ENCODE measurements around the gene SPDYE6.
"Not testable (repeated sequence)": the region's sequence is repeated elsewhere in the genome, so short reads cannot be mapped to it uniquely, and the experiment has no call there.

The SPDYE6 gene

GRCh38 chr7:102318482-102318971 is 37.7 kb downstream of the SPDYE6 start:
- no peak for DNase-seq (ENCODE audit: low read depth, low spot score)

DNA sequence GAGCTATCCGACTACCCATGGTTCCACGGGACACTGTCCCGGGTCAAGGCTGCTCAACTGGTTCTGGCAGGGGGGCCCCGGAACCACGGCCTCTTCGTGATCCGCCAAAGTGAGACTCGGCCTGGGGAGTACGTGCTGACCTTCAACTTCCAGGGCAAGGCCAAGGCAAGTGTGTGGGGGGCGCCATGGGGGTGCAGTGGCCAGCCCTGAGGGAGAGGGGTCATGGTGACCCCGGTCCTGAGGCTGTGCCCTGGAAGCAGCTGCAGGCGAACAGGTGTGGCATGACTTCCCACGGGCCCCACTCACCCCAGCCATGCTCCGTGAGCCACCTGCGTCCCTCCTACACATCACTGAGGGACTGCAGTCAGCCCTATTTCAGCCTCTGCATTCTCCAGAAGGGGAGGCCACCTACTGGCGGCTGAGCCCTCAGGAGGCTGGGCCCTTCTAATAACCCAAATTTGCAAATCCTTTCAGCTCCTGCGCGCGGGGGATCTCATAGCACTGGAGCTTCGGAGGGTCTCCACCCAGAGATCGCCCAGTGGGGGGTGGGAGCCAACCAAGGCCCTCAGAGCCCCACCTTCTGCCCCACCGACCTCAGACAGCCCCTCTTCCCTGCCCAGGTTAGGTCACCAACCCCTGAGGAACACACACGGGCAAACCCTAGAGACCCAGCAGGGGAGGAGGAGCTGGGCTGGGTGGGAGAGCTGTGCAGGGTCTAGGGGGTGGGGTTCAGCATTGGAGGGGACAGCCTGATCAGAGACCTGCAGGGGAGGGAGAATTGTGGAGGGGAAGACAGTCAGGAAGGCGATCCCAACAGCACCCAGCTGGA is 38.8 kb downstream of the SPDYE6 start:
- DNase-seq (ENCODE audit: low read depth, low spot score), result no peak

DNA sequence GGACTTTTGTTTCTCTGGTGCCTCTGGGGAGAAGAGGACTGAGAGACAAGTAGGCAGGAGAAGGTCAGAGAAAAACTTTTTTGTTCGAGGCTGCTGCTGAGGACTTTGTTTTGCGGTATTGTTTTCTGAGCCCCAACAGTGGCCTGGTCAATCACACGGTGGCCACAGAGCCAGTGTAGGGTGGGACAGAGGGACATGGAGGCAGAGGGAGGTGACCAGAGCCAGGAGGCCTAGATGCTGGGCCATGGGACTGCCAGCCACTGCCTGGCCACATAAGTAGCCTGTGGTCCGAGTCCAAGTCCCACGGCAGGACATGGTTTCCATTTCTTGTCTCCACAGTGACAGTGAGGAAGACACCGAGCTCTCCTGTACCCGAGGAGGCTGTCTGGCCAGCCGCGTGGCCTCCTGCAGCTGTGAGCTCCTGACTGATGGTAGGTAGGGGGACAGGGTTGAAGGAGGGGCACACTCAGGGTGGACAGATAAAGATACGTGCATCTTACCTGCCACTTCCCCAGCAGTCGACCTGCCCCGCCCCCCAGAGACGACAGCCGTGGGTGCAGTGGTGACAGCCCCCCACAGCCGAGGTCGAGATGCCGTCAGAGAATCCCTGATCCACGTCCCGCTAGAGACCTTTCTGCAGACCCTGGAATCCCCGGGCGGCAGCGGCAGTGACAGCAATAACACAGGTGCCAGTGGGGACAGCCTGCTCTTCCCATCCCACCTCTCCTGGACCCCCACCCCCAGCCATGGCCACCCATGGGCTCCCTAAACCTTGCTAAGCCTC is 42.1 kb downstream of the SPDYE6 start:
- DNase-seq (ENCODE audit: low read depth, low spot score), result no peak

DNA sequence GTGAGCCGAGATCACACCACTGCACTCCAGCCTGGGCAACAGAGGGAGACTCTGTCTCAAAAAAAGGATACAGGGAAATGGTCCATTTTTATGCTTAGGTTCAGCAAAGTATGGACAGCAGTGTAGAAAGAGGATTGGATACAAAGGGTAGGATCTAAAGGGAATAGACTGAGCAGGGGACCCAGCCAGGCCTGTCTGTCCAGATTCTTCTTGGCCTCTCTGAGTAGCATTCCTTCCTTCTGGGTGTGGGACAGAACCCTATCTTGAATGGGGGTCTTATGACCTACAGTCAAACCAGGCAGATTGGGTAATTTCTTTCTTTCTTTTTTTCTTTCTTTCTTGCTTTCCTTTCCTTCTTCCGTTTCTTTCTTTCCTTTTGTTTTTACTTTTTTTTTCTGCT is 43.9 kb downstream of the SPDYE6 start:
- no peak for DNase-seq (ENCODE audit: low read depth, low spot score)

GRCh38 chr7:102310414-102310815 is 45.8 kb downstream of the SPDYE6 start:
- no peak for DNase-seq (ENCODE audit: low read depth, low spot score)

GRCh38 chr7:102306916-102307677 is 49.1 kb downstream of the SPDYE6 start:
- no peak for DNase-seq (ENCODE audit: low read depth, low spot score)

DNA sequence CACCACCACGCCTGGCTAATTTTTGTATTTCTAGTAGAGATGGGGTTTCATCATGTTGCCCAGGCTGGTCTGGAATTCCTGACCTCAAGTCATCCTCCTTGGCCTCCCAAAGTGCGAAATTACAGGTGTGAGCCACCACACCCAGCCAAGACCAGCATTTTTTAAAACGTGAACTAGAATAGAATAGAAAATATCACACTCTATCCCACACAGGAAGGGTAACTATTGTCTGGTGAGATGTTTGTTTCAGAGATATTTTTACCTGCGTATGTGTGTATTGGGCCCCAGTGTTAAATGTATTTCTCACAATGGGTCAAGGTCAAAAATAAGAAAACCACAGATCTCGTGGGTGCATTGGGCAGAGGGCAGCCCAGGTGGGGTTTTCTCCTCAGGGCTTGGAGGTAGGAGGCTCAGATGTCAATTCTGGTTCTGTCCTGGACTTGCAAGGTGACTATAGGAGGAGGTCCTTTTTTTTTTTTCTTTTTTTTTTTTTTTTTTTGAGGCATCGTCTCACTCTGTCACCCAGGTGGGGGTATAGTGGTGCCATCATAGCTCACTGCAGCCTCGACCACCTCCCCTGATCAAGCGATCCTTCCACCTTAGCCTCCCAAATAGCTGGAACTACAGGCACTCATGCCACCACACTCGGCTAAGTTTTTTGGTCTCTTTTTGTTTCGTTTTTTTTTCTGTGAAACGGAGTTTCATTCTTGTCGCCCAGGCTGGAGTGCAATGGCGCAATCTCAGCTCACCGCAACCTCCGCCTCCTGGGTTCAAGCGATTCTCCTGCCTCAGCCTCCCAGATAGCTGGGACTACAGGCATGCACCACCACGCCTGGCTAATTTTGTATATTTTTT is 50.6 kb downstream of the SPDYE6 start:
- no peak for DNase-seq (ENCODE audit: low read depth, low spot score)

GRCh38 chr7:102304668-102305067 is 51.6 kb downstream of the SPDYE6 start:
- DNase-seq (ENCODE audit: low read depth, low spot score), result no peak

DNA sequence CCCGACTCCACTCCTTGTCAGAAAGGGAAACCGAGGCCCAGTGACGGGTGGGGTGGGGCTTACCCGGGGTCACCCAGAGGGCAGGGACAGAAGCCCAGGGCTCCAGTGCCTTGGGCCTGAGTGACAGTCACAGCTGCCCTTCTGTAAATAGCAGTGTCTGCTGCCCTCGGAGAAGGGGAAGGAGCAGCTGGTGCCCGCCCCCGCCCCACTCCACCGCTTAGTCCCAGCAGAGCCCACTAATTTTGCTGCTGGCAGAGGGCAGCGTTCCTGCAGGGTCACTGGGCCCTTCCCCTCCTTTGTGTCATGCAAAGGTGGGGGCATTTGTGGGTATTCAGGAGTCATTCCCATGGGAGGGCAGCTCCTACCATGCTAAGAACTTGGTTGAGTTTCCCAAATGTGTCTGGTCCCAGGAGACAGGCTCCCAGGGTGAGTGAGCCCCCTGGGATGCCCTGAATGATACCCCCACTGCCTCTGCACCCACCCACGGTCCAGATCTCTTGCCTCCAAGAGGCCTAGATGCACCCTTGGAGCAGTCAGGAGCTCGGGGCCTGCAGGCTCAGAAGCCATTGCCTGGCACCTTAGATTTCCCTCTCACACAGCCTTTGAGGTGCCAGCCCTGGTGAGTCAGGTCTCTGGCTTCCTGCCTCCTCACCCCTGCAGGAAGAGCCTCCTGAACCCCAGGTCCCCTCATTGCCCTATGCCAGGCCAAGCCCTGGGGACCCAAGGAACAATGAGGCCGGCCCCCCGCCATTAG is 52.4 kb downstream of the SPDYE6 start:
- no peak for DNase-seq (ENCODE audit: low read depth, low spot score)

- DNase-seq (ENCODE audit: low read depth, low spot score), result no peak
Observed at GRCh38 chr7:102302025-102302424, 54.2 kb downstream of the SPDYE6 start.

GRCh38 chr7:102301367-102301766 is 54.9 kb downstream of the SPDYE6 start:
- DNase-seq (ENCODE audit: low read depth, low spot score), result not testable (repeated sequence)

DNA sequence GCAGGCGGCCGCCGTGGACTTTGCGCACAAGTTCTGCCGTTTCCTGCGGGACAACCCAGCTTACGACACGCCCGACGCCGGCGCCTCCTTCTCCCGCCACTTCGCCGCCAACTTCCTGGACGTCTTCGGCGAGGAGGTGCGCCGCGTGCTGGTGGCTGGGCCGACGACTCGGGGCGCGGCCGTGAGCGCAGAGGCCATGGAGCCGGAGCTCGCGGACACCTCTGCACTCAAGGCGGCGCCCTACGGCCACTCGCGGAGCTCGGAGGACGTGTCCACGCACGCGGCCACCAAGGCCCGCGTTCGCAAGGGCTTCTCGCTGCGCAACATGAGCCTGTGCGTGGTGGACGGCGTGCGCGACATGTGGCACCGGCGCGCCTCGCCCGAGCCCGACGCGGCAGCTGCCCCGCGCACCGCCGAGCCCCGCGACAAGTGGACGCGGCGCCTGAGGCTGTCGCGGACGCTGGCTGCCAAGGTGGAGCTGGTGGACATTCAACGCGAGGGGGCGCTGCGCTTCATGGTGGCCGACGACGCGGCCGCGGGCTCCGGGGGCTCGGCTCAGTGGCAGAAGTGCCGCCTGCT is 55.5 kb downstream of the SPDYE6 start:
- no peak for DNase-seq (ENCODE audit: low read depth, low spot score)

GRCh38 chr7:102297487-102298218 is 58.6 kb downstream of the SPDYE6 start:
- no peak for DNase-seq (ENCODE audit: low read depth, low spot score)

DNA sequence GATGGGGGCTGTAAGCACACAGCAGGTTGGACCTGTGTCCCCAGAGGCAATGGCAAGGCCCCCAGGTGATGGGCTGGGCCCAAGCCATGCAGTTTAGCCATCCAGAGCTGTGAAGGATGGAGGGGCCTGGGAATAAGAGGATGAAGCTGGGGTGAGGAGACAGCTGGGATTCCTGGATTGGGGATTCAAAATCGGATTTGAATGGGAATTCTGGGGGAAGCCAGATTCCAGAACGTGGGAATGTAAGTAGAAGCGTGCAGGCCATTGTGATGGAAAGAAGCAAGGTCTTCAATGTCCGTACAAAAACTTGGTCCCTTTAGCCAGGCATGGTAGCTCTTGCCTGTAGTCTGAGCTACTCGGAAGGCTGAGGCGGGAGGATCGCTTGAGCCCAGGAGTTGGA is 59.7 kb downstream of the SPDYE6 start:
- DNase-seq (ENCODE audit: low read depth, low spot score), result no peak

GRCh38 chr7:102296179-102296438 is 60.1 kb downstream of the SPDYE6 start:
- no peak for DNase-seq (ENCODE audit: low read depth, low spot score)
